HepG2 (cell line): ENCODE measurements around the gene RGS14. TPM values are rescaled to one million over a fixed set of nuclear protein-coding genes. Genes with fewer than 3 reads are reported as not detected.

Experiments used
- AHR ChIP-seq: IDR thresholded peaks from 2 replicates; pipeline ENCODE4 v1.6.1; 2018; ENCODE audit warnings: missing genetic modification reagents, missing compliant biosample characterization
- ARNTL ChIP-seq: sonication (generic); formaldehyde crosslinking; IDR thresholded peaks from 2 replicates; pipeline ENCODE4 v1.4.0; 2020; ENCODE audit warnings: mild to moderate bottlenecking, missing genetic modification reagents
- BCL6 ChIP-seq: IDR thresholded peaks from 2 replicates; pipeline ENCODE4 v1.6.1; 2016; ENCODE audit warnings: missing genetic modification reagents, missing compliant biosample characterization
- BHLHE40 ChIP-seq: IDR thresholded peaks from 2 replicates; pipeline ENCODE4 v1.6.1; 2011; ENCODE audit warnings: low read length, improper control_type of control experiment
- CENPBD1 ChIP-seq: sonication (generic); formaldehyde crosslinking; IDR thresholded peaks from 2 replicates; pipeline ENCODE4 v1.8.0; 2022; ENCODE audit warnings: missing genetic modification reagents, low read depth, mild to moderate bottlenecking, borderline replicate concordance
- HDAC2 ChIP-seq: sonication (generic); formaldehyde crosslinking; IDR thresholded peaks from 2 replicates; pipeline ENCODE4 v1.4.0; 2020; ENCODE audit warnings: missing genetic modification reagents
- HMGA1 ChIP-seq: sonication (generic); formaldehyde crosslinking; conservative IDR thresholded peaks from 2 replicates; pipeline ENCODE4 v1.4.0; 2020; ENCODE audit warnings: missing genetic modification reagents
- HNRNPUL1 ChIP-seq: fragments of 200-400 bp; formaldehyde crosslinking; IDR thresholded peaks from 2 replicates; pipeline ENCODE4 v1.6.1; 2017; ENCODE audit warnings: low read depth, mild to moderate bottlenecking, low read length, moderate library complexity
- MTF2 ChIP-seq: sonication (generic); formaldehyde crosslinking; IDR thresholded peaks from 2 replicates; pipeline ENCODE4 v1.5.0; 2020; ENCODE audit warnings: missing genetic modification reagents, borderline replicate concordance
- POGK ChIP-seq: sonication (generic); formaldehyde crosslinking; conservative IDR thresholded peaks from 2 replicates; pipeline ENCODE4 v1.8.0; 2022; ENCODE audit warnings: mild to moderate bottlenecking, moderate library complexity, missing genetic modification reagents
- ZC3H13 ChIP-seq: sonication (generic); formaldehyde crosslinking; IDR thresholded peaks from 2 replicates; pipeline ENCODE4 v1.8.1; 2023; ENCODE audit warnings: mild to moderate bottlenecking, missing genetic modification reagents, moderate library complexity
- ZMAT3 ChIP-seq: sonication (generic); formaldehyde crosslinking; conservative IDR thresholded peaks from 2 replicates; pipeline ENCODE4 v1.7.0; 2021; ENCODE audit warnings: missing genetic modification reagents
- ZNF318 ChIP-seq: sonication (generic); formaldehyde crosslinking; IDR thresholded peaks from 2 replicates; pipeline ENCODE4 v1.4.0; 2020; ENCODE audit warnings: mild to moderate bottlenecking, missing genetic modification reagents
- ZNF329 ChIP-seq: sonication (generic); formaldehyde crosslinking; IDR thresholded peaks from 2 replicates; pipeline ENCODE4 v1.9.0; 2021; ENCODE audit warnings: low read depth, mild to moderate bottlenecking, missing genetic modification reagents
- ZNF350 ChIP-seq: sonication (generic); formaldehyde crosslinking; IDR thresholded peaks from 2 replicates; pipeline ENCODE4 v1.4.0; 2020; ENCODE audit warnings: mild to moderate bottlenecking, low read depth, missing genetic modification reagents, borderline replicate concordance
- ZNF446 ChIP-seq: sonication (generic); formaldehyde crosslinking; IDR thresholded peaks from 2 replicates; pipeline ENCODE4 v1.5.0; 2020; ENCODE audit warnings: mild to moderate bottlenecking, missing genetic modification reagents
- ZNF781 ChIP-seq: sonication (generic); formaldehyde crosslinking; IDR thresholded peaks from 2 replicates; pipeline ENCODE4 v1.5.1; 2020; ENCODE audit warnings: borderline replicate concordance, mild to moderate bottlenecking, missing genetic modification reagents; ENCODE audit errors: not compliant biosample characterization
- ZSCAN25 ChIP-seq: sonication (generic); formaldehyde crosslinking; IDR thresholded peaks from 2 replicates; pipeline ENCODE4 v1.8.0; 2022; ENCODE audit warnings: mild to moderate bottlenecking, missing genetic modification reagents
- polyA plus RNA-seq, 8 experiments: library from polyadenylated mRNA; depleted of rRNA in 3 of 8; stranded (reverse) in 7 of 8; unstranded in 1 of 8; fragments of >200 nt; fragmentation: Illumina TruSeq in 4 of 8; extraction: Trizol in 4 of 8; gene quantifications; 2 replicates each; pipeline versions ENCODE4 v1.2.1 to v1.2.3, GENCODE V29; 2011 to 2016; ENCODE audit warnings: low read depth in 4 of 8, missing spikeins in 1 of 8, mixed read lengths in 1 of 8; ENCODE audit not compliant: insufficient read depth in 1 of 8
- total RNA-seq, 5 experiments: library from RNA; depleted of rRNA; stranded (reverse); fragments of >200 nt; fragmentation: Illumina TruSeq; extraction: Trizol; gene quantifications; 2 replicates each; pipeline ENCODE4 v1.2.3, GENCODE V29; 2016; ENCODE audit warnings: low read depth in 1 of 5

The RGS14 gene
- total and polyA plus RNA-seq, 2 of the 13 experiments (the other 11 are each of a cell fraction or from before 2014, with no cell fraction given): 11.1 to 17.2 TPM

- peak; percentile 79 for TF ChIP-seq ZNF329
- no peak for TF ChIP-seq MTF2
- TF ChIP-seq AHR (CRISPR knock-in tag): peak; percentile 75; the same call in 1 of the 2 replicates
- peak; percentile 54 for TF ChIP-seq BHLHE40
- no peak for TF ChIP-seq HMGA1 (CRISPR knock-in tag)
- peak; percentile 58 for TF ChIP-seq HDAC2 (CRISPR knock-in tag)
- peak; percentile 91 for TF ChIP-seq ARNTL (CRISPR knock-in tag)
- TF ChIP-seq ZNF446 (CRISPR knock-in tag): no peak
- peak; percentile 61; the same call in 1 of the 2 replicates for TF ChIP-seq ZSCAN25 (CRISPR knock-in tag)
- peak; percentile 85 for TF ChIP-seq ZNF350
- 0 out of 2 replicates have a peak, but pooled peaks have one; percentile 7 for TF ChIP-seq ZNF318
- TF ChIP-seq ZNF781: peak; percentile 34
- peak; percentile 60; the same call in 1 of the 2 replicates for TF ChIP-seq BCL6 (CRISPR knock-in tag)
- peak; percentile 28; the same call in 1 of the 2 replicates for TF ChIP-seq ZMAT3 (CRISPR knock-in tag)
- TF ChIP-seq HNRNPUL1: no peak
- peak; percentile 64; the same call in 1 of the 2 replicates for TF ChIP-seq POGK (CRISPR knock-in tag)
- no peak for TF ChIP-seq CENPBD1 (CRISPR knock-in tag)
- peak; percentile 57; the same call in 1 of the 2 replicates for TF ChIP-seq ZC3H13 (CRISPR knock-in tag)
These were observed 21.5 kb downstream of the RGS14 start (continued) for GRCh38 chr5:177378884-177379883.
